Measurements from ENCODE around the gene POLL. TPM values are rescaled to one million over a fixed set of nuclear protein-coding genes. Genes with fewer than 3 reads are reported as not detected.

The POLL gene
- total and polyA plus RNA-seq, 2 of the 4 experiments (the other 2 are of a cell fraction): 6.3 to 23.7 TPM

DNA sequence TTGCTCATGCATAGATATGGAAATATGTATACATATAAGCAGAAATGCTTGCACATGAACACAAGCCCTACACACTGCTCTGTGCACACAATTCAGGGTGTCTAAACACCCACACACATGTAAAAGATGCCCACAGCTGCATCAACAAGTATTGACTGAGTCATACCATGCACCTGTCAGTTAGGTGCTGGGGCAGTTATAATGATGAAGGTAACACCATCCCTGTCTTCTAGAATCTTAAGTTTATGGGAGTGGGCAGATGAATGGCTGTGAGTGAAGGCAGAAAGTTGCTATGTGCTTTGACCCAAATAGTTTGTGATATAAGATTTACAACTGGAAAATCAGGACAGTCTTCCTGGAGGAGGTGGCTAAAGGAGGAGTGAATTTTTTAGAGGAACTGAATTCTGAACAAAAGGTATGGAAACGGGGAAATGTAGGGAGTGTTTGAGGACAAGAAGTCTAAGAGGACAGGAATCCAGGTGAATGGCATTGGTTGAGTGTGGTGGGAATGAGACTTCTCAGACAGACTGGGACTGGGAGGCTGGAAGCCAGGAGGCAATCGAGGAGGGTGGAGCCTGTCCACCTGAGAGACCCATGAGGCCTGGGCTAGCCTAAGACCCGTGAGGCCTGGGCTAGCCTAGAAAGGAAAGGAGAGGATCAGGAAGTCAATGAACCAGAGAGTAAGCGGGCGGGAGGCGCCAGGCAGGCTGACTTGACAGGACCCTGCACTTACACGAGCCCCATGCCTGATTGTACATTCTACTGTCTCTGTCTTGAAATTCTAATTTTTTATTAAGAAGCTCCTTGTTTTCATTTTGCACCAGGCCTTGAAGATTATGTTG lies 20.7 kb downstream of the POLL start:
- no peak overlapping the region for H3K27ac ChIP-seq (ENCODE audit: insufficient read depth, low read length)
- no peaks in the 10 kb centered on the region; the same call in 1 of the 2 replicates for H3K9me1 ChIP-seq (ENCODE audit: insufficient read depth, low read length)
- intact Hi-C loops (cut with micrococcal nuclease): no loop called here
- dilution Hi-C loops (cut with HindIII; ENCODE audit: low sequenced_read_pairs, unreplicated experiment): no loop called here
- no peak overlapping the region for H3K9ac ChIP-seq (ENCODE audit: low read depth, low read length)
- H3K36me3 ChIP-seq (ENCODE audit: control insufficient read depth, insufficient read depth, low read length): no peaks in the 10 kb centered on the region
- H2AK5ac ChIP-seq (ENCODE audit: low read depth, low read length): no peak overlapping the region
- peaks cover under 1% of the 10 kb centered on the region; the same call in 1 of the 2 replicates for H3K9me3 ChIP-seq (ENCODE audit: control insufficient read depth, insufficient read depth, low read length)
- H3K79me1 ChIP-seq (ENCODE audit: low read depth in 1 of 2, low read length in 2 of 2): no peaks in the 10 kb centered on the region
- no peak overlapping the region for H3K4me2 ChIP-seq (ENCODE audit: low read depth, low read length)
- H2AK9ac ChIP-seq (replicated peaks; ENCODE audit: low read depth, low read length, poor library complexity): no peak overlapping the region
- no peak overlapping the region for H2BK120ac ChIP-seq (ENCODE audit: low read depth, low read length)
- in situ Hi-C loops (cut with MboI; ENCODE audit: low sequenced_read_pairs): no loop called here
- no peak overlapping the region for H2AFZ ChIP-seq (replicated peaks; ENCODE audit: low read length, poor library complexity)
- H3K4me1 ChIP-seq (ENCODE audit: control insufficient read depth, insufficient read depth, low read length): peaks cover 6% of the 10 kb centered on the region
- ChIA-PET CTCF (interaction anchor here (1.6 kb wide), 1 partner anchor 354 kb away, joined by 8 read pairs; no protein-coding TSS in a partner anchor), POLR2A (ENCODE audit: unreplicated experiment) (no interaction called here)
- BruUV-seq (replicated peaks): no TSS peak
- ATAC-seq (ENCODE audit: low read depth) (no peak), DNase-seq (no peak)
- WGBS, 2 experiments (ENCODE audit: extremely low coverage in 2 of 2, insufficient read length in 1 of 2): 80% methylated on average over 1 of the region's 7 CpGs; no CpG with 5 or more reads in 1 of the 2 experiments
- no peak overlapping the region for H4K8ac ChIP-seq (ENCODE audit: low read depth in 2 of 2, low read length in 2 of 2)
- H3K18ac ChIP-seq (ENCODE audit: low read depth, low read length): no peak overlapping the region
- H4K20me1 ChIP-seq (ENCODE audit: insufficient read depth, low read length): no peaks in the 10 kb centered on the region
- no peak overlapping the region for H3K4ac ChIP-seq (ENCODE audit: low read depth, low read length)
- no peak overlapping the region for H3K56ac ChIP-seq (ENCODE audit: extremely low read depth, insufficient read depth, low read length)
- H3K23ac ChIP-seq (ENCODE audit: low read depth, low read length): 0 out of 2 replicates have a peak overlapping the region, but pooled peaks have one; percentile 8
- no peak overlapping the region for H3K14ac ChIP-seq (replicated peaks; ENCODE audit: low read depth, low read length)
- H3K27me3 ChIP-seq (ENCODE audit: control insufficient read depth, insufficient read depth, low read length): peaks cover 46% of the 10 kb centered on the region
- H2BK15ac ChIP-seq (ENCODE audit: low read depth, low read length): no peak overlapping the region
- no peak overlapping the region for H4K5ac ChIP-seq (ENCODE audit: low read depth, low read length)
- no peak overlapping the region for H2BK5ac ChIP-seq (ENCODE audit: low read depth, low read length, poor library complexity, severe bottlenecking)
- TF ChIP-seq MXI1 (IDR thresholded peaks at IDR 0.05; ENCODE audit: borderline replicate concordance, low read depth, low read length) (no peak), FOS (IDR thresholded peaks at IDR 0.05; ENCODE audit: low read depth, low read length) (no peak), MAFK (IDR thresholded peaks at IDR 0.05; ENCODE audit: low read depth, low read length) (no peak), USF2 (IDR thresholded peaks at IDR 0.05; ENCODE audit: low read depth, low read length) (no peak)
- no peak overlapping the region for H2BK20ac ChIP-seq (ENCODE audit: low read depth, low read length)
- no peak overlapping the region for H4K91ac ChIP-seq (ENCODE audit: insufficient read depth, low read depth, low read length)
- H3K4me3 ChIP-seq (ENCODE audit: insufficient read depth, low read depth, low read length): no peak overlapping the region

All from IMR-90 (cell line).